NCI-H2227 treated with DMSO at 0.1 percent for 48 hours (cell line): ENCODE measurements around the gene ZSCAN26.

Experiments
- DNase-seq: peaks from one replicate; lab custom pipeline; 2025; lab: John Stamatoyannopoulos, UW

The ZSCAN26 gene

DNA sequence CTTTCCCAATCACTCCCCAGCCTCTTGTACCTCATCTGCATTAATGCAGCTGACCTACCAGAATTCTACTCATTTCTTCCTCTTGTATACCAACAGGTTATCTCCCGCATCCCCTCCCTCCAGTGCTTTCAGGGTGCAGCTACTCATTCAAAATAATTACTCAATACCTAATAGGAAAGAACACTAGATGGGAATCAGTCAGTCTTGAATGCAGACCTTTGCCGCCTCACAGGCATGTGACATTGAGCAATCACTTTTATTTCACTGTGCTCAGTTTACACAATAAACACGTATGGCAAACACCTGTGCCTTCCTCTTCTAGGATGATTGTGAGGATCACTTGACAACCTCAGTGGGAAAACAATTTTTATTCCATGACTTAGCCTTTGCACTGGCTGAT is 55.7 kb downstream of the ZSCAN26 start:
- DNase-seq: no peak

DNA sequence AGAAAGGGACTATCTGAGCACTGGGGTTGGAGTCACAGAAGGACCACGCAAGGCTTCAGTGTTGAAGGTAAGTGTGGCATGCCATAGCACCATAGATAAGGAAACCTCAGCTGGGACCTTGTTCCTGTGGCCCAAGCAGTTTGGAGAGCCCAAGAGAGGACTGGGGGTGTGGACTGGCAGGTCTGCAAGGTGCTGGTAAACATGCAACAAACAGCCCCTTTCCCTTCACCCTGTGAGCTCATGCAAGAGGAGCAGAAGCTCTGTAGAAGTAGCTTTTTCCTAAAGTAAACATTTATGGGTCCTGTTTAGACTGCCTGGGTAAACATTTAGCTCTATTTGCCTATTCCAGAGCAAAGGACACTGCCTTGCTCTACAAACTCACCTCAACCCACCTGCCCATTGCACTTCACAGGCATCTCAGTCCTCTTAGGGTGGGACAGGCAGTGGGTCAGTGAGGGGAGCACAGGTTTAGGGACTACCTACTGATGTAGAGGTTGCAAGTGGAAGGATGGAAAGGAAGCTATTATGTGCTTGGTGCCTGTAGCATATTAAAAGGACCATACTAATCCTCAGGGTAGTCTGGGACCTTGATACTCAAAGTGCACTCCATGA is 57.0 kb downstream of the ZSCAN26 start:
- DNase-seq: no peak

DNA sequence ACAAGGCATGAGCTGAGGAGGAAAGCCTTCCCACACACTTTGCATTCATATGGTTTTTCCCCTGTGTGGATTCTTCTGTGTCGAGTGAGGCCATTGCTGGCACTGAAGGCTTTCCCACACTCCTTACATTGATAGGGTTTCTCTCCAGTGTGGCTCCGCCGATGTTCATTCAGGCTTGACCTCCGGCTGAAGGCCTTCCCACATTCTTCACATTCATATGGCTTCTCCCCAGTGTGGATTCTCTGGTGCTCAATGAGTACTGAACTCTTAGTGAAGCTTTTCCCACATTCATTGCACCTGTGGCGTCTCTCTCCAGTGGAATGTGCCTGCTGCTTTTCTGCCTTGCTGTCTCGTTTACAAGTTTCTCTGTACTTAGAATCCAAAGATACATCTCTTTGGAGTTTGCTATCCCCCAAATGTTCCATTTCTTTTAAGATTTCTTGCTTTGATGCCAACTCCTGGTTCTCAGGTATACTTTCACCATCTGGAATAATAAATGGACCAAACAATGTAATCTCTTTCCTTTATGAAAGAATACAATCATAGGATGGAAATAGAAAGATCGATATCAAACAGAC is 59.5 kb downstream of the ZSCAN26 start:
- DNase-seq: no peak
